Lower leg skin (tissue), 4 donors: ENCODE data around the gene MAN1A2. TPM values are rescaled to one million over a fixed set of nuclear protein-coding genes. Genes with fewer than 3 reads are reported as not detected.

Experiments
- DNase-seq, 2 donors: peaks; one replicate each; pipeline ENCODE4 v3.0.0-alpha.2; 2019; ENCODE audit warnings: low spot score in 2 of 2
- H3K4me3 ChIP-seq: fragments of 200-600 bp; sonication (generic); 2 replicates; pipeline ENCODE4 v1.5.1; 2017; ENCODE audit warnings: mild to moderate bottlenecking, low read depth; ENCODE audit not compliant: poor library complexity, severe bottlenecking
- CTCF ChIP-seq, 3 donors: fragments of 450-650 bp; IDR thresholded peaks; one replicate each; pipeline ENCODE4 v1.5.1; 2016; ENCODE audit warnings: antibody characterized with exemption in 3 of 3, mild to moderate bottlenecking in 3 of 3, moderate library complexity in 2 of 3
- POLR2A ChIP-seq, 2 donors: fragments of 450-650 bp; IDR thresholded peaks; one replicate each; pipeline ENCODE4 v1.6.1; 2016 to 2017; ENCODE audit warnings: antibody characterized with exemption in 2 of 2, mild to moderate bottlenecking in 1 of 2, moderate library complexity in 1 of 2
- WGBS, 2 donors: methylation state at CpG; one replicate each; pipeline ENCODE4 v1.1.5; 2018; 5-methylcytosine and 5-hydroxymethylcytosine counted together
- intact Hi-C: fragments of 100-400 bp; cut with DNase I; formaldehyde crosslinking; loops from one replicate; pipeline ENCODE4 v1.15.0; 2023; ENCODE audit warnings: low total_unique reads
- total RNA-seq, 4 donors: library from RNA; depleted of rRNA; stranded (reverse); fragments of >200 nt; gene quantifications; one replicate each; pipeline ENCODE4 v1.1.0, GENCODE V29; 2016

MAN1A2 gene
- total RNA-seq, 4 donors from 2014 or later = 19.9 to 34.5 (median 25.7) TPM

- WGBS, 2 donors = 71 to 73% methylated on average over 4 of the region's 4 CpGs
- TF ChIP-seq CTCF (IDR thresholded peaks at IDR 0.05) (no peak), POLR2A (IDR thresholded peaks at IDR 0.05) (no peak)
- H3K4me3 ChIP-seq = no peak overlapping the region
- DNase-seq = no peak
- intact Hi-C loops = no loop called here
Observed at GRCh38 chr1:117359561-117360289, 7.5 kb upstream of the MAN1A2 start.

- H3K4me3 ChIP-seq = no peak overlapping the region
- TF ChIP-seq CTCF (IDR thresholded peaks at IDR 0.05) (no peak), POLR2A (IDR thresholded peaks at IDR 0.05) (no peak)
- intact Hi-C loops = no loop called here
- 79 to 81% methylated on average over 1 of the region's 1 CpG for WGBS, 2 donors
- DNase-seq = no peak
Observed at GRCh38 chr1:117362986-117363385, 4.3 kb upstream of the MAN1A2 start.

- DNase-seq = no peak
- intact Hi-C loops = no loop called here
- 56 to 67% methylated on average over 6 of the region's 6 CpGs for WGBS, 2 donors
- no peak overlapping the region for H3K4me3 ChIP-seq
- TF ChIP-seq CTCF (IDR thresholded peaks at IDR 0.05) (no peak), POLR2A (IDR thresholded peaks at IDR 0.05) (no peak)
Observed at GRCh38 chr1:117363571-117364048, 3.6 kb upstream of the MAN1A2 start.

GRCh38 chr1:117364240-117364639, 3.0 kb upstream of the MAN1A2 start:
- H3K4me3 ChIP-seq = no peak overlapping the region
- no peak for TF ChIP-seq CTCF (IDR thresholded peaks at IDR 0.05)
- 50 to 60% methylated on average over 4 of the region's 4 CpGs for WGBS, 2 donors
- intact Hi-C loops = no loop called here
- no peak for DNase-seq

GRCh38 chr1:117365350-117366176, 1.7 kb upstream of the MAN1A2 start:
- no peak for DNase-seq

More at GRCh38 chr1:117365350-117366176, 1.7 kb upstream of the MAN1A2 start:
- WGBS, 2 donors = 39 to 46% methylated on average over 8 of the region's 8 CpGs
- intact Hi-C loops = no loop called here
- peak overlapping the region; percentile 78 for H3K4me3 ChIP-seq
- TF ChIP-seq CTCF (IDR thresholded peaks at IDR 0.05) (no peak), POLR2A (IDR thresholded peaks at IDR 0.05) (no peak)
